ENCODE results near the gene KAZN.

DNA sequence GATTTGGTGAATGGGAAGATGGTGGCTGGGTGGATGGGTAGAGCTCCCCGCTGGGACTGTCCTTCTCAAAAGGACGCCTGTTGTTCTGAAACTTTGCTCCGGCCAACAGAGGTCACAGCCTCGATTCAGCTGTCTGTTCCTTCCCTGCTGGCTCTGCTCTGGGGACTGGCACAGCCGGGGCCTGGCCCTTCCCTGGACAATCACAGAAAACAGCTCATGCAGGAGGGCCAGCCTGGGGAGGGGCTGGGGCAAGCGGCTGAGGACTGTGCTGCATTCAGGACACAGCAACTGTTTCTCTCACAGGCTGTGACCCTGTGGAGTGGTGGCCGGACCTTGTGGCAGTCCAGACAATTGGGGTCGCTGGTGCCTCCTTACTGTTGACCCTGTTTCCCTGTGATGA is 444.4 kb downstream of the KAZN start:
- TF ChIP-seq, protein P1, sequence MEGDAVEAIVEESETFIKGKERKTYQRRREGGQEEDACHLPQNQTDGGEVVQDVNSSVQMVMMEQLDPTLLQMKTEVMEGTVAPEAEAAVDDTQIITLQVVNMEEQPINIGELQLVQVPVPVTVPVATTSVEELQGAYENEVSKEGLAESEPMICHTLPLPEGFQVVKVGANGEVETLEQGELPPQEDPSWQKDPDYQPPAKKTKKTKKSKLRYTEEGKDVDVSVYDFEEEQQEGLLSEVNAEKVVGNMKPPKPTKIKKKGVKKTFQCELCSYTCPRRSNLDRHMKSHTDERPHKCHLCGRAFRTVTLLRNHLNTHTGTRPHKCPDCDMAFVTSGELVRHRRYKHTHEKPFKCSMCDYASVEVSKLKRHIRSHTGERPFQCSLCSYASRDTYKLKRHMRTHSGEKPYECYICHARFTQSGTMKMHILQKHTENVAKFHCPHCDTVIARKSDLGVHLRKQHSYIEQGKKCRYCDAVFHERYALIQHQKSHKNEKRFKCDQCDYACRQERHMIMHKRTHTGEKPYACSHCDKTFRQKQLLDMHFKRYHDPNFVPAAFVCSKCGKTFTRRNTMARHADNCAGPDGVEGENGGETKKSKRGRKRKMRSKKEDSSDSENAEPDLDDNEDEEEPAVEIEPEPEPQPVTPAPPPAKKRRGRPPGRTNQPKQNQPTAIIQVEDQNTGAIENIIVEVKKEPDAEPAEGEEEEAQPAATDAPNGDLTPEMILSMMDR (IDR thresholded peaks at IDR 0.05) = no peak
- TF ChIP-seq POLR2AphosphoS5 (IDR thresholded peaks at IDR 0.05) = no peak
